ENCODE measurements around the gene CNGA3.
"Not testable (repeated sequence)": the region's sequence is repeated elsewhere in the genome, so short reads cannot be mapped to it uniquely, and the experiment has no call there.

Gene CNGA3

GRCh38 chr2:98315957-98316356, 30.3 kb upstream of the CNGA3 start:
- Mint-ChIP-seq H3K4me1 (no peaks in the 10 kb centered on the region), H3K4me3 (no peak overlapping the region), H3K9me3 (peaks cover 30% of the 10 kb centered on the region), H3K27ac (no peak overlapping the region), H3K27me3 (ENCODE audit: low read depth, poor library complexity) (peaks cover 8% of the 10 kb centered on the region), H3K36me3 (ENCODE audit: low read depth) (peaks cover 6% of the 10 kb centered on the region)
- TF ChIP-seq CTCF (IDR thresholded peaks at IDR 0.05): no peak
- no peak for DNase-seq

GRCh38 chr2:98317214-98317613, 29.0 kb upstream of the CNGA3 start:
- no peak for DNase-seq
- Mint-ChIP-seq H3K27me3 (ENCODE audit: low read depth, poor library complexity) (peaks cover 8% of the 10 kb centered on the region), H3K36me3 (ENCODE audit: low read depth) (peaks cover 6% of the 10 kb centered on the region), H3K4me3 (no peak overlapping the region), H3K4me1 (no peaks in the 10 kb centered on the region), H3K9me3 (peaks cover 41% of the 10 kb centered on the region), H3K27ac (no peak overlapping the region)
- TF ChIP-seq CTCF (IDR thresholded peaks at IDR 0.05): no peak

GRCh38 chr2:98320171-98320570, 26.1 kb upstream of the CNGA3 start:
- H3K4me3 Mint-ChIP-seq; H3K27me3 Mint-ChIP-seq (ENCODE audit: low read depth, poor library complexity); H3K4me1 Mint-ChIP-seq; H3K36me3 Mint-ChIP-seq (ENCODE audit: low read depth); DNase-seq; H3K27ac Mint-ChIP-seq: not testable (repeated sequence)
- H3K9me3 Mint-ChIP-seq: peaks cover 69% of the 10 kb centered on the region

GRCh38 chr2:98324181-98324580, 22.1 kb upstream of the CNGA3 start:
- H3K4me3 Mint-ChIP-seq: no peak overlapping the region

GRCh38 chr2:98327776-98328175, 18.5 kb upstream of the CNGA3 start:
- Mint-ChIP-seq H3K27me3 (ENCODE audit: low read depth, poor library complexity) (peaks cover 18% of the 10 kb centered on the region), H3K36me3 (ENCODE audit: low read depth) (no peaks in the 10 kb centered on the region), H3K9me3 (peaks cover 26% of the 10 kb centered on the region), H3K4me1 (no peaks in the 10 kb centered on the region), H3K4me3 (no peak overlapping the region), H3K27ac (no peak overlapping the region)
- TF ChIP-seq CTCF (IDR thresholded peaks at IDR 0.05): no peak
- no peak for DNase-seq

More at GRCh38 chr2:98324181-98324580, 22.1 kb upstream of the CNGA3 start:
- no peak for DNase-seq
- H3K4me1 Mint-ChIP-seq: no peaks in the 10 kb centered on the region
- peaks cover 8% of the 10 kb centered on the region for H3K27me3 Mint-ChIP-seq (ENCODE audit: low read depth, poor library complexity)
- H3K9me3 Mint-ChIP-seq: peaks cover 61% of the 10 kb centered on the region
- peaks cover 6% of the 10 kb centered on the region for H3K36me3 Mint-ChIP-seq (ENCODE audit: low read depth)
- no peak for TF ChIP-seq CTCF (IDR thresholded peaks at IDR 0.05)
- no peak overlapping the region for H3K27ac Mint-ChIP-seq

- H3K27me3 Mint-ChIP-seq (ENCODE audit: low read depth, poor library complexity): peaks cover 18% of the 10 kb centered on the region
- peaks cover 12% of the 10 kb centered on the region for H3K4me1 Mint-ChIP-seq
- peaks cover 8% of the 10 kb centered on the region for H3K9me3 Mint-ChIP-seq
- no peak for DNase-seq
- no peak overlapping the region for H3K4me3 Mint-ChIP-seq
- H3K36me3 Mint-ChIP-seq (ENCODE audit: low read depth): no peaks in the 10 kb centered on the region
- no peak for TF ChIP-seq CTCF (IDR thresholded peaks at IDR 0.05)
- no peak overlapping the region for H3K27ac Mint-ChIP-seq
These were observed 16.7 kb upstream of the CNGA3 start for GRCh38 chr2:98329549-98329948.
